Activated T-cell treated with anti-CD3 and anti-CD28 coated beads for 4 hours (primary cell): Measurements from ENCODE around the gene ZDHHC8.

Source experiments
- DNase-seq: peaks from one replicate; pipeline ENCODE4 v3.0.0-alpha.2; 2020

Gene ZDHHC8

GRCh38 chr22:20181194-20181883 lies 49.7 kb downstream of the ZDHHC8 start:
- no peak for DNase-seq

GRCh38 chr22:20181884-20182236 lies 50.3 kb downstream of the ZDHHC8 start:
- no peak for DNase-seq

- no peak for DNase-seq
These were observed 50.8 kb downstream of the ZDHHC8 start for GRCh38 chr22:20182365-20182764.

GRCh38 chr22:20183101-20183500 lies 51.5 kb downstream of the ZDHHC8 start:
- DNase-seq: no peak

- DNase-seq: no peak
These were observed 52.2 kb downstream of the ZDHHC8 start for GRCh38 chr22:20183823-20184222.

- DNase-seq: no peak
These were observed 53.0 kb downstream of the ZDHHC8 start for GRCh38 chr22:20184501-20185165.

- DNase-seq: no peak
These were observed 54.1 kb downstream of the ZDHHC8 start for GRCh38 chr22:20185750-20186149.

- DNase-seq: no peak
These were observed 54.7 kb downstream of the ZDHHC8 start for GRCh38 chr22:20186183-20186870.

GRCh38 chr22:20186871-20187546 lies 55.4 kb downstream of the ZDHHC8 start:
- DNase-seq: no peak

GRCh38 chr22:20187777-20188566 lies 56.4 kb downstream of the ZDHHC8 start:
- no peak for DNase-seq

- DNase-seq: no peak
These were observed 56.9 kb downstream of the ZDHHC8 start for GRCh38 chr22:20188567-20188877.

- no peak for DNase-seq
These were observed 59.5 kb downstream of the ZDHHC8 start for GRCh38 chr22:20191000-20191515.

- no peak for DNase-seq
These were observed 60.2 kb downstream of the ZDHHC8 start for GRCh38 chr22:20191803-20192202.

- DNase-seq: no peak
These were observed 60.8 kb downstream of the ZDHHC8 start for GRCh38 chr22:20192293-20192971.

- no peak for DNase-seq
These were observed 61.6 kb downstream of the ZDHHC8 start for GRCh38 chr22:20192972-20193760.

GRCh38 chr22:20193761-20194494 lies 62.3 kb downstream of the ZDHHC8 start:
- DNase-seq: no peak

- DNase-seq: no peak
These were observed 63.3 kb downstream of the ZDHHC8 start for GRCh38 chr22:20194681-20195593.

GRCh38 chr22:20196094-20196842 lies 64.7 kb downstream of the ZDHHC8 start:
- DNase-seq: no peak
